ENCODE results near the gene ATAD3A. TPM values are rescaled to one million over a fixed set of nuclear protein-coding genes. Genes with fewer than 3 reads are reported as not detected.
A peak's percentile ranks its signal among the peaks of the same experiment; 100 is the strongest.
"Not testable (repeated sequence)": the region's sequence is repeated elsewhere in the genome, so short reads cannot be mapped to it uniquely, and the experiment has no call there.

Gene ATAD3A
- total and polyA plus RNA-seq, 9 donors: 2.8 to 23.9 (median 16.9) TPM

- intact Hi-C loops (cut with DNase I): no loop called here
- H3K36me3 ChIP-seq: no peaks in the 10 kb centered on the region
- H3K9me3 ChIP-seq: peaks cover 0 to 3% of the 10 kb centered on the region in 2 donors
- no peaks in the 10 kb centered on the region for H3K27me3 ChIP-seq
- TF ChIP-seq POLR2A (IDR thresholded peaks at IDR 0.05): no peak
- no peak for TF ChIP-seq EP300 (IDR thresholded peaks at IDR 0.05)
- TF ChIP-seq CTCF (IDR thresholded peaks at IDR 0.05): no peak
- WGBS, 3 donors: 96 to 99% (median 98%) methylated on average over 10 of the region's 10 CpGs
- H3K27ac ChIP-seq: no peak overlapping the region
- no peaks in the 10 kb centered on the region for H3K4me1 ChIP-seq (ENCODE audit: insufficient read depth)
- DNase-seq: no peak
- H3K4me3 ChIP-seq: no peak overlapping the region
Measured at GRCh38 chr1:1491601-1492000, 20.4 kb upstream of the ATAD3A start.

GRCh38 chr1:1494311-1494710, 17.7 kb upstream of the ATAD3A start:
- H3K9me3 ChIP-seq; H3K36me3 ChIP-seq; DNase-seq; H3K4me1 ChIP-seq (ENCODE audit: insufficient read depth); H3K27ac ChIP-seq; H3K27me3 ChIP-seq; H3K4me3 ChIP-seq; intact Hi-C loops (cut with DNase I): not testable (repeated sequence)
- WGBS, 3 donors: 94 to 97% (median 95%) methylated on average over 18 to 22 of the region's 22 CpGs

- H3K4me3 ChIP-seq; H3K36me3 ChIP-seq; intact Hi-C loops (cut with DNase I); H3K9me3 ChIP-seq; DNase-seq; H3K27me3 ChIP-seq; H3K27ac ChIP-seq; H3K4me1 ChIP-seq (ENCODE audit: insufficient read depth): not testable (repeated sequence)
- 85 to 86% (median 85%) methylated on average over 18 of the region's 18 CpGs for WGBS, 3 donors
Measured at GRCh38 chr1:1495461-1495975, 16.4 kb upstream of the ATAD3A start.

GRCh38 chr1:1504777-1505365, 7.1 kb upstream of the ATAD3A start:
- peak overlapping the region in 1 of 2 donors; percentile 63 for H3K27ac ChIP-seq
- not testable (repeated sequence) for H3K4me3 ChIP-seq; H3K27me3 ChIP-seq; H3K36me3 ChIP-seq; H3K4me1 ChIP-seq (ENCODE audit: insufficient read depth); H3K9me3 ChIP-seq
- peak; percentile 64 to 82 (median 74) for DNase-seq
- TF ChIP-seq CTCF (IDR thresholded peaks at IDR 0.05): peak; percentile 14 to 71 (median 68)
- 27 to 32% (median 32%) methylated on average over 16 of the region's 16 CpGs for WGBS, 3 donors
- intact Hi-C loops (cut with DNase I): loop anchor here in 2 of 4 donors (10.0 kb wide), 2 partner anchors 130 to 190 kb away; partner anchors contain the start of gene AURKAIP1 (in 1 of the 2)

- not testable (repeated sequence) for H3K27me3 ChIP-seq; H3K9me3 ChIP-seq; H3K36me3 ChIP-seq; H3K4me3 ChIP-seq; H3K4me1 ChIP-seq (ENCODE audit: insufficient read depth)
- peak; percentile 48 to 65 (median 56) for DNase-seq
- WGBS, 3 donors: 2 to 3% (median 2%) methylated on average over 16 to 17 of the region's 22 CpGs
- TF ChIP-seq CTCF (IDR thresholded peaks at IDR 0.05): peak; percentile 30 to 58 (median 44)
- peak overlapping the region in 1 of 2 donors; percentile 63 for H3K27ac ChIP-seq
- intact Hi-C loops (cut with DNase I): loop anchor here in 2 of 4 donors (10.0 kb wide), 2 partner anchors 131 to 191 kb away; partner anchors contain the start of gene AURKAIP1 (in 1 of the 2)
Measured at GRCh38 chr1:1505366-1505798, 6.6 kb upstream of the ATAD3A start.

- WGBS, 3 donors: 61 to 63% (median 62%) methylated on average over 5 of the region's 5 CpGs
- not testable (repeated sequence) for H3K36me3 ChIP-seq; H3K9me3 ChIP-seq; H3K4me1 ChIP-seq (ENCODE audit: insufficient read depth); H3K4me3 ChIP-seq; H3K27me3 ChIP-seq; DNase-seq
- intact Hi-C loops (cut with DNase I): loop anchor here in 2 of 4 donors (10.0 kb wide), 2 partner anchors 131 to 191 kb away; partner anchors contain the start of gene AURKAIP1 (in 1 of the 2)
- peak overlapping the region in 1 of 2 donors; percentile 63 for H3K27ac ChIP-seq
Measured at GRCh38 chr1:1505801-1506200, 6.2 kb upstream of the ATAD3A start.

Data from ovary (tissue), 9 donors.